ENCODE measurements around the gene LAMA5.

- TF ChIP-seq CTCF (IDR thresholded peaks at IDR 0.05; ENCODE audit: low read depth, low read length) (no peak), EZH2phosphoT487 (IDR thresholded peaks at IDR 0.05; ENCODE audit: low read depth) (no peak)
Measured at GRCh38 chr20:62334881-62335280, 32.2 kb downstream of the LAMA5 start.

Measured in OCI-LY3 (cell line).